HepG2 (cell line): ENCODE measurements around the gene SCNM1. TPM values are rescaled to one million over a fixed set of nuclear protein-coding genes. Genes with fewer than 3 reads are reported as not detected.

Experiments
- ATAC-seq: fragments of 200-7000 bp; cut with Tn5 transposase; 3 replicates; pipeline ENCODE4 v1.9.1; 2020; ENCODE audit warnings: mild to moderate bottlenecking, moderate library complexity
- BruUV-seq: library from RNA; stranded (reverse); fragments of 400-500 nt; replicated peaks from 2 replicates; lab custom pipeline; 2021; lab: Mats Ljungman, UMichigan
- CTCF ChIA-PET: fragments of 300-600 bp; formaldehyde crosslinking; extraction: SDS; loops from one replicate; lab custom pipeline; 2021; ENCODE audit warnings: low total read pairs, inconsistent platforms, low intra/inter-chr PET ratio; lab: Yijun Ruan, JAX
- POLR2A ChIA-PET: fragments of 350-600 bp; sonication (Branson Sonifier 250); formaldehyde crosslinking; loops from one replicate; lab custom pipeline; 2020; ENCODE audit warnings: antibody characterized with exemption, inconsistent platforms; lab: Yijun Ruan, JAX
- DNase-seq: peaks from one replicate; pipeline ENCODE4 v3.0.0-alpha.2; 2015; ENCODE audit warnings: low spot score
- FAIRE-seq: peaks from 3 replicates; lab custom pipeline; 2011; peaks lifted over from hg19 to GRCh38; lab: Jason Lieb, UNC
- H2AFZ ChIP-seq: one replicate; pipeline ENCODE4 v1.6.1; 2011; ENCODE audit warnings: low read length, inconsistent platforms
- H3K27ac ChIP-seq: fragments of 300-600 bp; 3 replicates; pipeline ENCODE4 v1.8.0; 2011; ENCODE audit warnings: mixed run types, mild to moderate bottlenecking, mixed read lengths, low read length, inconsistent platforms; ENCODE audit not compliant: insufficient read depth; ENCODE audit errors: extremely low read length
- H3K27me3 ChIP-seq, 2 experiments: fragments of 200-600 bp in 1 of 2; 2 replicates in 1 of 2; 3 replicates in 1 of 2; pipeline versions ENCODE4 v1.6.0 to v1.8.0; 2011; ENCODE audit warnings: low read length in 2 of 2, mild to moderate bottlenecking in 2 of 2, moderate library complexity in 2 of 2, inconsistent platforms in 1 of 2; ENCODE audit not compliant: insufficient read depth in 2 of 2, control insufficient read depth in 1 of 2
- H3K36me3 ChIP-seq, 2 experiments: fragments of 200-600 bp in 1 of 2; replicated peaks in 1 of 2; 2 replicates in 1 of 2; 3 replicates in 1 of 2; pipeline versions ENCODE4 v1.5.1 to v1.8.0; 2011; ENCODE audit warnings: low read length in 2 of 2, inconsistent platforms in 1 of 2; ENCODE audit not compliant: insufficient read depth in 2 of 2, control insufficient read depth in 1 of 2
- H3K4me1 ChIP-seq: 2 replicates; pipeline ENCODE4 v1.5.1; 2012; ENCODE audit warnings: low read length, inconsistent platforms; ENCODE audit not compliant: insufficient read depth
- H3K4me2 ChIP-seq: 2 replicates; pipeline ENCODE4 v1.6.0; 2011; ENCODE audit warnings: low read depth, low read length, inconsistent platforms
- H3K4me3 ChIP-seq, 3 experiments: fragments of 200-600 bp in 1 of 3; sonication (generic), shearing (Covaris generic) in 1 of 3; replicated peaks in 1 of 3; 2 replicates each; pipeline ENCODE4 v1.5.1; 2011 to 2016; ENCODE audit warnings: low read length in 3 of 3, inconsistent platforms in 2 of 3, low read depth in 2 of 3, mild to moderate bottlenecking in 2 of 3, control low read depth in 1 of 3, mixed read lengths in 1 of 3; ENCODE audit not compliant: insufficient read depth in 1 of 3
- H3K79me2 ChIP-seq: one replicate; pipeline ENCODE4 v1.6.1; 2011; ENCODE audit warnings: low read length, inconsistent platforms; ENCODE audit not compliant: insufficient read depth
- H3K9ac ChIP-seq: 2 replicates; pipeline ENCODE4 v1.6.0; 2011; ENCODE audit warnings: mild to moderate bottlenecking, low read depth, low read length, inconsistent platforms; ENCODE audit not compliant: insufficient read depth
- H3K9me3 ChIP-seq: 2 replicates; pipeline ENCODE4 v1.5.1; 2012; ENCODE audit warnings: mild to moderate bottlenecking, low read length
- H4K20me1 ChIP-seq: 2 replicates; pipeline ENCODE4 v1.6.0; 2011; ENCODE audit warnings: inconsistent platforms, mild to moderate bottlenecking, low read length, moderate library complexity; ENCODE audit not compliant: insufficient read depth
- AKAP8 ChIP-seq: sonication (generic); formaldehyde crosslinking; IDR thresholded peaks from 2 replicates; pipeline ENCODE4 v1.5.1; 2020; ENCODE audit warnings: mild to moderate bottlenecking, missing genetic modification reagents
- BCL6 ChIP-seq: IDR thresholded peaks from 2 replicates; pipeline ENCODE4 v1.6.1; 2016; ENCODE audit warnings: missing genetic modification reagents, missing compliant biosample characterization
- CHD2 ChIP-seq: IDR thresholded peaks from 2 replicates; pipeline ENCODE4 v1.6.1; 2011; ENCODE audit warnings: low read depth, low read length, improper control_type of control experiment
- CREB1 ChIP-seq, 2 experiments: fragments of 450-650 bp in 1 of 2; IDR thresholded peaks; 2 replicates each; pipeline ENCODE4 v1.6.1; 2016 to 2017; ENCODE audit warnings: control low read depth in 1 of 2, mild to moderate bottlenecking in 1 of 2, missing compliant biosample characterization in 1 of 2, missing genetic modification characterization in 1 of 2
- HES4 ChIP-seq: sonication (generic); formaldehyde crosslinking; IDR thresholded peaks from 2 replicates; pipeline ENCODE4 v1.9.0; 2021; ENCODE audit warnings: mild to moderate bottlenecking, missing genetic modification reagents, borderline replicate concordance
- HNRNPH1 ChIP-seq: fragments of 200-400 bp; formaldehyde crosslinking; optimal IDR thresholded peaks from 2 replicates; pipeline ENCODE3; 2017; ENCODE audit warnings: mild to moderate bottlenecking, low read depth, low read length
- MAZ ChIP-seq, 2 experiments: sonication (generic) in 1 of 2; formaldehyde crosslinking in 1 of 2; IDR thresholded peaks; 2 replicates each; pipeline versions ENCODE4 v1.5.0 to v1.6.1; 2012 to 2020; ENCODE audit warnings: low read depth in 2 of 2, mild to moderate bottlenecking in 2 of 2, borderline replicate concordance in 1 of 2, improper control_type of control experiment in 1 of 2, low read length in 1 of 2, missing genetic modification reagents in 1 of 2, moderate library complexity in 1 of 2
- PHB2 ChIP-seq: fragments of 450-650 bp; IDR thresholded peaks from 2 replicates; pipeline ENCODE4 v1.6.1; 2018; ENCODE audit not compliant: partially characterized antibody
- RAD21 ChIP-seq: fragments of 450-650 bp; formaldehyde crosslinking; IDR thresholded peaks from 2 replicates; pipeline ENCODE4 v1.5.0; 2020; ENCODE audit warnings: mild to moderate bottlenecking
- RXRB ChIP-seq: IDR thresholded peaks from 2 replicates; pipeline ENCODE4 v1.6.1; 2016; ENCODE audit warnings: borderline replicate concordance, missing genetic modification reagents, missing compliant biosample characterization
- SMC3 ChIP-seq: IDR thresholded peaks from 2 replicates; pipeline ENCODE4 v1.6.1; 2011; ENCODE audit warnings: low read length, improper control_type of control experiment
- SP1 ChIP-seq, 2 experiments: fragments of 450-650 bp in 1 of 2; sonication (generic) in 1 of 2; formaldehyde crosslinking in 1 of 2; IDR thresholded peaks; 2 replicates each; pipeline versions ENCODE4 v1.4.0 to v1.6.1; 2016 to 2020; ENCODE audit warnings: missing genetic modification reagents in 1 of 2
- SP2 ChIP-seq: sonication (generic); formaldehyde crosslinking; IDR thresholded peaks from 2 replicates; pipeline ENCODE4 v1.5.1; 2020; ENCODE audit warnings: mild to moderate bottlenecking, missing genetic modification reagents
- THRA ChIP-seq: sonication (generic); formaldehyde crosslinking; IDR thresholded peaks from 2 replicates; pipeline ENCODE4 v1.4.0; 2020; ENCODE audit warnings: missing genetic modification reagents, borderline replicate concordance
- ZNF225 ChIP-seq: sonication (generic); formaldehyde crosslinking; IDR thresholded peaks from 2 replicates; pipeline ENCODE4 v1.4.0; 2020; ENCODE audit warnings: mild to moderate bottlenecking, missing genetic modification reagents
- WGBS: methylation state at CpG from one replicate; pipeline ENCODE4 v1.1.6; 2017; ENCODE audit warnings: low lambda C conversion rate; 5-methylcytosine and 5-hydroxymethylcytosine counted together
- in situ Hi-C: cut with HindIII; loops from 2 replicates; pipeline ENCODE4 v1.10.0; 2017; ENCODE audit warnings: low pct_unique_long_range_greater_than_20kb; ENCODE audit not compliant: extremely low pct_ligation_motif_present
- intact Hi-C: fragments of 100-400 bp; cut with micrococcal nuclease; formaldehyde crosslinking; loops from one replicate; pipeline ENCODE4 v1.10.0; 2022; ENCODE audit not compliant: unreplicated experiment
- polyA plus RNA-seq, 8 experiments: library from polyadenylated mRNA; depleted of rRNA in 3 of 8; stranded (reverse) in 7 of 8; unstranded in 1 of 8; fragments of >200 nt; fragmentation: Illumina TruSeq in 4 of 8; extraction: Trizol in 4 of 8; gene quantifications; 2 replicates each; pipeline versions ENCODE4 v1.2.1 to v1.2.3, GENCODE V29; 2011 to 2016; ENCODE audit warnings: low read depth in 4 of 8, missing spikeins in 1 of 8, mixed read lengths in 1 of 8; ENCODE audit not compliant: insufficient read depth in 1 of 8
- total RNA-seq, 5 experiments: library from RNA; depleted of rRNA; stranded (reverse); fragments of >200 nt; fragmentation: Illumina TruSeq; extraction: Trizol; gene quantifications; 2 replicates each; pipeline ENCODE4 v1.2.3, GENCODE V29; 2016; ENCODE audit warnings: low read depth in 1 of 5
- TF ChIP-seq, protein P1 (sequence below): sonication (generic); formaldehyde crosslinking; IDR thresholded peaks from 2 replicates; pipeline ENCODE4 v1.5.0; 2020; ENCODE audit warnings: mild to moderate bottlenecking, missing genetic modification reagents
- TF ChIP-seq, protein P2 (sequence below): sonication (generic); formaldehyde crosslinking; IDR thresholded peaks from 2 replicates; pipeline ENCODE4 v1.5.0; 2020; ENCODE audit warnings: missing genetic modification reagents, mild to moderate bottlenecking, borderline replicate concordance
- TF ChIP-seq, protein P3 (sequence below): IDR thresholded peaks from 2 replicates; pipeline ENCODE4 v1.6.1; 2016; ENCODE audit warnings: missing biosample characterization, missing genetic modification reagents, low read depth

Gene SCNM1
- total and polyA plus RNA-seq, 2 of the 13 experiments (the other 11 are each of a cell fraction or from before 2014, with no cell fraction given), result 16.3 to 31.5 TPM

- TF ChIP-seq THRA (CRISPR knock-in tag) (0 out of 2 replicates have a peak, but pooled peaks have one; percentile 7), ZNF225 (peak; percentile 56; the same call in 1 of the 2 replicates), PHB2 (no peak)
- TF ChIP-seq, protein P1, sequence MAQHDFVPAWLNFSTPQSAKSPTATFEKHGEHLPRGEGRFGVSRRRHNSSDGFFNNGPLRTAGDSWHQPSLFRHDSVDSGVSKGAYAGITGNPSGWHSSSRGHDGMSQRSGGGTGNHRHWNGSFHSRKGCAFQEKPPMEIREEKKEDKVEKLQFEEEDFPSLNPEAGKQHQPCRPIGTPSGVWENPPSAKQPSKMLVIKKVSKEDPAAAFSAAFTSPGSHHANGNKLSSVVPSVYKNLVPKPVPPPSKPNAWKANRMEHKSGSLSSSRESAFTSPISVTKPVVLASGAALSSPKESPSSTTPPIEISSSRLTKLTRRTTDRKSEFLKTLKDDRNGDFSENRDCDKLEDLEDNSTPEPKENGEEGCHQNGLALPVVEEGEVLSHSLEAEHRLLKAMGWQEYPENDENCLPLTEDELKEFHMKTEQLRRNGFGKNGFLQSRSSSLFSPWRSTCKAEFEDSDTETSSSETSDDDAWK (CRISPR knock-in tag), result no peak
Observed at GRCh38 chr1:151165281-151165737, 635 bp upstream of the SCNM1 start (continued).

GRCh38 chr1:151166505-151166956 is 587 bp downstream of the SCNM1 start:
- Histone ChIP-seq H3K79me2 (peaks cover 17% of the 10 kb centered on the region), H3K4me3 (peak overlapping the region; percentile 91 to 94 (median 93)), H3K9me3 (no peaks in the 10 kb centered on the region), H3K9ac (peak overlapping the region; percentile 93), H4K20me1 (no peaks in the 10 kb centered on the region), H3K36me3 (peaks cover 7% of the 10 kb centered on the region in 2 experiments; a peak in 4 of 5 replicates), H3K27ac (peak overlapping the region; percentile 66), H3K4me1 (peaks cover 25% of the 10 kb centered on the region), H3K27me3 (peaks cover 0 to 5% of the 10 kb centered on the region in 2 experiments; a peak in 2 of 5 replicates), H2AFZ (peak overlapping the region; percentile 89), H3K4me2 (peak overlapping the region; percentile 83)
- no peak for FAIRE-seq
- in situ Hi-C loops, result no loop called here
- DNase-seq, result peak; percentile 9
- CTCF ChIA-PET, result no interaction called here
- intact Hi-C loops, result no loop called here
- POLR2A ChIA-PET, result interaction anchor here (1.0 to 2.8 kb wide), 6 partner anchors 14 to 67 kb away, joined by 4 to 25 read pairs (median 4); partner anchors contain the start of gene VPS72
- no TSS peak for BruUV-seq
- WGBS, result 0% methylated on average over 14 of the region's 15 CpGs
- peak; percentile 10 for ATAC-seq
- TF ChIP-seq, protein P2, sequence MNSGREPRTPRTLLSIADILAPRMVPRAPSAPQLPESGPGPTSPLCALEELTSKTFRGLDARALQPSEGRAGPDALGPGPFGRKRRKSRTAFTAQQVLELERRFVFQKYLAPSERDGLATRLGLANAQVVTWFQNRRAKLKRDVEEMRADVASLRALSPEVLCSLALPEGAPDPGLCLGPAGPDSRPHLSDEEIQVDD (CRISPR knock-in tag), result no peak
- TF ChIP-seq HNRNPH1, result no peak
- no peak for TF ChIP-seq CREB1 (IDR thresholded peaks at IDR 0.05)
- no peak for TF ChIP-seq CREB1 (CRISPR knock-in tag; IDR thresholded peaks at IDR 0.05)
- TF ChIP-seq, protein P3, sequence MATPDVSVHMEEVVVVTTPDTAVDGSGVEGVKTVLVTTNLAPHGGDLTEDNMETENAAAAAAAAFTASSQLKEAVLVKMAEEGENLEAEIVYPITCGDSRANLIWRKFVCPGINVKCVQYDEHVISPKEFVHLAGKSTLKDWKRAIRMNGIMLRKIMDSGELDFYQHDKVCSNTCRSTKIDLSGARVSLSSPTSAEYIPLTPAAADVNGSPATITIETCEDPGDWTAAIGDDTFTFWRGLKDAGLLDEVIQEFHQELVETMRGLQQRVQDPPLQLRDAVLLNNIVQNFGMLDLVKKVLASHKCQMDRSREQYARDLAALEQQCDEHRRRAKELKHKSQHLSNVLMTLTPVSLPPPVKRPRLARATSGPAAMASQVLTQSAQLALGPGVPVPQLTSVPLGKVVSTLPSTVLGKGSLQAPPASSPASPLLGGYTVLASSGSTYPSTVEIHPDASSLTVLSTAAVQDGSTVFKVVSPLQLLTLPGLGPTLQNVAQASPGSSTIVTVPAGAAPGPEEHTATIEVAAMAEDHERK (CRISPR knock-in tag), result no peak
- no peak for TF ChIP-seq BCL6 (CRISPR knock-in tag)
- TF ChIP-seq SP2 (CRISPR knock-in tag), result 0 out of 2 replicates have a peak, but pooled peaks have one; percentile 9
- TF ChIP-seq RAD21 (CRISPR knock-in tag), result no peak
- TF ChIP-seq SP1 (IDR thresholded peaks at IDR 0.05), result no peak
- TF ChIP-seq SP1 (CRISPR knock-in tag; IDR thresholded peaks at IDR 0.05), result no peak
- TF ChIP-seq MAZ (IDR thresholded peaks at IDR 0.05; ENCODE audit: borderline replicate concordance, low read depth, low read length), result no peak
- no peak for TF ChIP-seq MAZ (CRISPR knock-in tag; IDR thresholded peaks at IDR 0.05; ENCODE audit: low read depth)
- peak; percentile 48; the same call in 1 of the 2 replicates for TF ChIP-seq CHD2
- TF ChIP-seq RXRB (CRISPR knock-in tag), result no peak
- no peak for TF ChIP-seq AKAP8
- no peak for TF ChIP-seq SMC3
- 0 out of 2 replicates have a peak, but pooled peaks have one; percentile 7 for TF ChIP-seq HES4 (CRISPR knock-in tag)
